Mesendoderm (in vitro differentiated cells): ENCODE data around the gene KIF5A.
A peak's percentile ranks its signal among the peaks of the same experiment; 100 is the strongest.

Source experiments
- DNase-seq: peaks from one replicate; pipeline ENCODE4 v3.0.0; 2013
- H2AK5ac ChIP-seq: 2 replicates; pipeline ENCODE4 v1.6.1; 2013; ENCODE audit warnings: low read length, inconsistent platforms
- H2BK120ac ChIP-seq: 2 replicates; pipeline ENCODE4 v1.6.1; 2013; ENCODE audit warnings: low read depth, mild to moderate bottlenecking, low read length, moderate library complexity, mixed read lengths
- H2BK15ac ChIP-seq: replicated peaks from 2 replicates; pipeline ENCODE4 v1.6.1; 2013; ENCODE audit warnings: low read depth, mild to moderate bottlenecking, moderate library complexity
- H2BK5ac ChIP-seq: 2 replicates; pipeline ENCODE4 v1.6.1; 2013; ENCODE audit warnings: low read length, inconsistent platforms
- H3K18ac ChIP-seq: 2 replicates; pipeline ENCODE4 v1.6.1; 2013; ENCODE audit warnings: mild to moderate bottlenecking, low read length, mixed read lengths
- H3K23ac ChIP-seq: one replicate; pipeline ENCODE4 v1.6.1; 2013; ENCODE audit warnings: low read length
- H3K27ac ChIP-seq: 2 replicates; pipeline ENCODE4 v1.5.1; 2013; ENCODE audit warnings: low read depth, mild to moderate bottlenecking, inconsistent platforms, low read length, moderate library complexity
- H3K27me3 ChIP-seq: 2 replicates; pipeline ENCODE4 v1.6.1; 2013; ENCODE audit warnings: low read length, control low read depth, mild to moderate bottlenecking, inconsistent platforms; ENCODE audit not compliant: insufficient read depth, poor library complexity
- H3K36me3 ChIP-seq: 2 replicates; pipeline ENCODE4 v1.6.1; 2013; ENCODE audit warnings: low read length, inconsistent platforms; ENCODE audit not compliant: control insufficient read depth, insufficient read depth
- H3K4ac ChIP-seq: one replicate; pipeline ENCODE4 v1.6.1; 2013; ENCODE audit warnings: low read depth, mild to moderate bottlenecking, low read length, moderate library complexity
- H3K4me1 ChIP-seq: 2 replicates; pipeline ENCODE4 v1.6.1; 2013; ENCODE audit warnings: low read depth, low read length, inconsistent platforms; ENCODE audit not compliant: control insufficient read depth
- H3K4me2 ChIP-seq: 2 replicates; pipeline ENCODE4 v1.6.1; 2013; ENCODE audit warnings: low read length
- H3K4me3 ChIP-seq: 2 replicates; pipeline ENCODE4 v1.5.1; 2013; ENCODE audit warnings: mild to moderate bottlenecking, low read length
- H3K56ac ChIP-seq: one replicate; pipeline ENCODE4 v1.6.1; 2013; ENCODE audit warnings: low read length
- H3K79me1 ChIP-seq: 2 replicates; pipeline ENCODE4 v1.6.1; 2013; ENCODE audit warnings: low read length, inconsistent platforms
- H3K79me2 ChIP-seq: 2 replicates; pipeline ENCODE4 v1.6.1; 2013; ENCODE audit warnings: mild to moderate bottlenecking, low read length; ENCODE audit not compliant: control insufficient read depth, insufficient read depth
- H3K9ac ChIP-seq: 2 replicates; pipeline ENCODE4 v1.6.1; 2013; ENCODE audit warnings: low read length, inconsistent platforms
- H4K5ac ChIP-seq: one replicate; pipeline ENCODE4 v1.6.1; 2013; ENCODE audit warnings: low read length
- H4K8ac ChIP-seq: one replicate; pipeline ENCODE4 v1.6.1; 2013; ENCODE audit warnings: low read depth, mild to moderate bottlenecking, control low read depth, low read length, moderate library complexity
- WGBS: extraction: QIAGEN DNeasy Blood & Tissue Kit; methylation state at CpG from one replicate; pipeline ENCODE4 v1.1.7; 2013; ENCODE audit warnings: low lambda C conversion rate, missing lambda C conversion rate; ENCODE audit not compliant: insufficient coverage; ENCODE audit errors: extremely low coverage; 5-methylcytosine and 5-hydroxymethylcytosine counted together

Gene KIF5A

GRCh38 chr12:57620936-57621496 is 71.2 kb downstream of the KIF5A start:
- Histone ChIP-seq H4K5ac (no peak overlapping the region), H3K36me3 (no peaks in the 10 kb centered on the region), H3K27me3 (peaks cover 76% of the 10 kb centered on the region), H4K8ac (no peak overlapping the region), H2AK5ac (no peak overlapping the region), H2BK15ac (no peak overlapping the region), H3K4me1 (no peaks in the 10 kb centered on the region), H3K4me3 (no peak overlapping the region), H3K23ac (no peak overlapping the region), H3K18ac (no peak overlapping the region), H3K4ac (no peak overlapping the region), H3K79me1 (no peaks in the 10 kb centered on the region), H3K79me2 (no peaks in the 10 kb centered on the region), H2BK5ac (no peak overlapping the region), H3K27ac (no peak overlapping the region), H3K9ac (no peak overlapping the region), H3K56ac (no peak overlapping the region), H3K4me2 (peak overlapping the region; percentile 1), H2BK120ac (no peak overlapping the region)
- no peak for DNase-seq
- no CpG with 5 or more reads among the region's 42 CpGs for WGBS

DNA sequence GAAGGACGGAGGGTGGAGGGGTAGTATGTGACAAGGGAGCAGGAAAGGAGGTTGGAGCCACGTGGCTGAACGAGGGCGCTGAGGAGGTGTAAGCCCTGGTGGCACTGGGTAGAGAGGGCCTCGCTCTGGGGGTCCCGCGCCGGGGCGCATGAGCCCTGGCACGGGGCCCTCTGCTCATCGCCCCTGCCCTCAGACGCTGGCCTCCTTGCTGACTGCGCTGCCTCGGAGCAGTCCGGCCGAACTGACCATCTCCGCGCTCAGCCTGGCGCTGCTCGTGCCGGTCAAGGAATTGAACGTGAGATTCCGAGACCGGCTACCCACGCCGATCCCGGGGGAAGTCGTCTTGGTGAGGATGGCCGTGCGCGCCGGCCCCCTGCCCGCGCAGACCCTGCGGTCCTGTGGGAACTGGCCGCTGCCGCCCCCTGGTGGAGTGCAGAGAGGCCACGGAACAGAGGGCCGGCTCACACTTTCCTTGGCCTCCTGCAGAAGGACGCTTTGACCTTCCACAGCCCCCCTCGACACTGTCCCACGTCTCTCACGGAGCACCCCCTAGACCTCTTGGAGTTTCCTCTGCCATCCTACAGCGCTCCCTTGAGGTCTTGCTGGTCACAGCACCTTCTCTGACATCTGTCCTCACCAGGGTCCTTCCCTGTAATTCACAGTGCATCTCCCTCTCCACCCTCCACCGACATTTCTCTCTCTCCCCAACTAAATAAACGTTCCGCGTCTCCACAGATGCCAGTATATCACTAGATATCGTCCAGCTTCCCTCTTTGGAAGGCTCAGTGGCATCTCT is 71.9 kb downstream of the KIF5A start:
- no CpG with 5 or more reads among the region's 49 CpGs for WGBS
- Histone ChIP-seq H3K4me2 (peak overlapping the region; percentile 73), H3K36me3 (no peaks in the 10 kb centered on the region), H2BK5ac (no peak overlapping the region), H3K27me3 (peaks cover 78% of the 10 kb centered on the region), H4K8ac (no peak overlapping the region), H3K4me3 (no peak overlapping the region), H2BK15ac (no peak overlapping the region), H3K27ac (no peak overlapping the region), H2AK5ac (no peak overlapping the region), H3K18ac (no peak overlapping the region), H3K4me1 (no peaks in the 10 kb centered on the region), H3K9ac (peak overlapping the region; percentile 37), H4K5ac (no peak overlapping the region), H3K23ac (no peak overlapping the region), H3K79me1 (no peaks in the 10 kb centered on the region), H2BK120ac (no peak overlapping the region), H3K4ac (no peak overlapping the region), H3K79me2 (no peaks in the 10 kb centered on the region), H3K56ac (peak overlapping the region; percentile 68)
- peak; percentile 57 for DNase-seq

DNA sequence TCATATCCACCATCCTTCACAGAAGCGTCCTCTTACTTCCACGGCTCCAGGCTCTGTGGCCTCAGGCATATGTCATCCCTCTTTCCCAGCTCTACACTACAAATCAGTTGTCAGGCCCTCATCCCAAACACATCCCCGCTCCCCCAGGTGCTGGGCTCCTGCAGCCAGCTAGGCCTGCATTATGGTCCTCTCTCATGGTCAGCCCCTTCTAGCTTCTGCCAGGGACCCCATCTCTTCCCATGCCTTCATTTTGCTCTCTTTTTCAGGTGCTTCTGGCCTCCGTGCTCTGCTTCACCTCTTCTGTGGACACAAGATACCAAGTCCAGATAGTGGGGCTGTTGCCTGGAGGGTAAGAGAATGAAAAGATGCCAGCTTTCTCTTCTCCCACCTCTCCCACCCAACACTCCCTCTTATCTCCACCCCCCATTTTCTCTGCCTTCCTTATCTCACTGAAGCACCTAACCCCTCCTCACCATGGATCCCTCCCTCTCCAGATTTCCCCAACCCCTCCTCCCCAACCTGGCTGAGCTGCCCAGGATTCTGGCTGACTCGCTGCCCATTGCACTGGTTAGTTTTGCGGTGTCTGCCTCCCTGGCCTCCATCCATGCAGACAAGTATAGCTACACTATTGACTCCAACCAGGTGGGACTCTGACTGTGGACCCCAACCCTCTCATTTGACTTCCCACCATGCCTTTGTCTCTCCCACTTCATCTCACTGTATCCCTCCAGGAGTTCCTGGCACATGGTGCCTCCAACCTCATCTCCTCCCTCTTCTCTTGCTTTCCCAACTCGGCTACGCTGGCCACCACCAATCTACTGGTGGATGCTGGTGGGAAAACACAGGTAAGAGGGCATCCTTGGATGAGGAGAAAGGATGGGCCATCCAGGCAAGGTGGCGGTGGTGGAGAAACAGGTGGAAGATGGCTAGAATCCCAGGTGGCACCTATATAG is 72.7 kb downstream of the KIF5A start:
- Histone ChIP-seq H2AK5ac (no peak overlapping the region), H3K56ac (no peak overlapping the region), H3K4me1 (no peaks in the 10 kb centered on the region), H2BK5ac (no peak overlapping the region), H3K79me1 (no peaks in the 10 kb centered on the region), H2BK120ac (no peak overlapping the region), H4K5ac (no peak overlapping the region), H3K4ac (no peak overlapping the region), H2BK15ac (no peak overlapping the region), H3K23ac (no peak overlapping the region), H3K18ac (no peak overlapping the region), H3K9ac (no peak overlapping the region), H3K36me3 (no peaks in the 10 kb centered on the region), H3K27me3 (peaks cover 83% of the 10 kb centered on the region), H3K4me2 (no peak overlapping the region), H3K27ac (no peak overlapping the region), H3K4me3 (no peak overlapping the region), H4K8ac (no peak overlapping the region), H3K79me2 (no peaks in the 10 kb centered on the region)
- no CpG with 5 or more reads among the region's 9 CpGs for WGBS
- no peak for DNase-seq

- Histone ChIP-seq H4K8ac (no peak overlapping the region), H3K4ac (no peak overlapping the region), H3K27ac (no peak overlapping the region), H3K9ac (no peak overlapping the region), H2BK120ac (no peak overlapping the region), H2BK15ac (no peak overlapping the region), H4K5ac (no peak overlapping the region), H3K36me3 (no peaks in the 10 kb centered on the region), H3K4me1 (no peaks in the 10 kb centered on the region), H3K4me3 (no peak overlapping the region), H3K23ac (no peak overlapping the region), H3K79me2 (no peaks in the 10 kb centered on the region), H2AK5ac (no peak overlapping the region), H3K18ac (no peak overlapping the region), H3K79me1 (no peaks in the 10 kb centered on the region), H3K27me3 (peaks cover 83% of the 10 kb centered on the region), H3K4me2 (no peak overlapping the region), H3K56ac (no peak overlapping the region), H2BK5ac (no peak overlapping the region)
- DNase-seq, result no peak
- WGBS, result 100% methylated on average over 1 of the region's 2 CpGs
Measured at GRCh38 chr12:57623385-57623784, 73.5 kb downstream of the KIF5A start.

DNA sequence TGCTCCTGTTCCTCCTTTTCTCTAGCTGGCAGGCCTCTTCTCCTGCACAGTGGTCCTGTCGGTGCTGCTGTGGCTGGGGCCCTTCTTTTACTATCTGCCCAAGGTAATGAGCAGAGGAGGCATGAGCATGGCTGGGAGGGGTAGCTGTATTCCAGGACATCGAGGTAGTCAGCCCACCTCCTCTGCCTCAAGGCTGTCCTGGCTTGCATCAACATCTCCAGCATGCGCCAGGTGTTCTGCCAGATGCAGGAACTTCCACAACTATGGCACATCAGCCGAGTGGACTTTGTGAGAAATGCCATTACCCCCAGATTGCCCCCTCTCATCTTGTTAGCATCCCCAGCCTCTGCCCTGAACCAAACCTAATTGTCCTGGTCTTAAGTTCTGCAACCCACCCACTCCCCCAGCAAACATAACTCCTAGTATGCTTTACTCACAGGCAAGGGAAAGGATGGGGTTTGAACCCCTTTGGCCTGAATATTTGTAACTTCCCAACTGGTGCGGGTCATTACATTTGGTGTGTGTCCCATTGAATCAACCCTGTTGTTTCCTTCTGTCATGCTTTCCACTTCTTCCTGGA is 74.1 kb downstream of the KIF5A start:
- no peak overlapping the region for H4K8ac ChIP-seq
- no peak overlapping the region for H4K5ac ChIP-seq
- H3K4me1 ChIP-seq, result no peaks in the 10 kb centered on the region
- H2BK5ac ChIP-seq, result no peak overlapping the region
- H2AK5ac ChIP-seq, result no peak overlapping the region
- no peaks in the 10 kb centered on the region for H3K79me1 ChIP-seq
- no peak overlapping the region for H3K23ac ChIP-seq
- peaks cover 85% of the 10 kb centered on the region for H3K27me3 ChIP-seq
- H3K56ac ChIP-seq, result no peak overlapping the region
- WGBS, result no CpG with 5 or more reads among the region's 5 CpGs
- no peak for DNase-seq
- no peaks in the 10 kb centered on the region for H3K36me3 ChIP-seq
- H3K4ac ChIP-seq, result no peak overlapping the region
- H2BK120ac ChIP-seq, result no peak overlapping the region
- H3K27ac ChIP-seq, result no peak overlapping the region
- no peak overlapping the region for H2BK15ac ChIP-seq
- H3K9ac ChIP-seq, result no peak overlapping the region
- H3K4me2 ChIP-seq, result no peak overlapping the region
- H3K79me2 ChIP-seq, result no peaks in the 10 kb centered on the region
- H3K4me3 ChIP-seq, result no peak overlapping the region
- H3K18ac ChIP-seq, result no peak overlapping the region
